SK-N-MC (cell line): ENCODE data around the gene ETFA.
"Not testable (repeated sequence)": the region's sequence is repeated elsewhere in the genome, so short reads cannot be mapped to it uniquely, and the experiment has no call there.

ENCODE experiments used
- DNase-seq: peaks from one replicate; pipeline ENCODE4 v3.0.0-alpha.2; 2011; ENCODE audit warnings: low read depth, low spot score
- H3K27ac ChIP-seq: fragments of 200-600 bp; sonication (generic); 2 replicates; pipeline ENCODE4 v1.5.1; 2016; ENCODE audit warnings: mixed run types
- H3K36me3 ChIP-seq: fragments of 200-600 bp; sonication (generic); 2 replicates; pipeline ENCODE4 v1.6.1; 2017; ENCODE audit warnings: antibody characterized with exemption, low read length, mixed read lengths; ENCODE audit not compliant: insufficient read depth
- H3K4me3 ChIP-seq: fragments of 200-600 bp; sonication (generic); 2 replicates; pipeline ENCODE4 v1.5.1; 2016
- H3K9ac ChIP-seq: fragments of 200-600 bp; sonication (generic); 2 replicates; pipeline ENCODE4 v1.8.0; 2017; ENCODE audit warnings: mixed run types, mixed read lengths; ENCODE audit not compliant: insufficient read length
- H3K9me3 ChIP-seq: fragments of 200-600 bp; sonication (generic); 2 replicates; pipeline ENCODE4 v1.6.1; 2017; ENCODE audit warnings: low read depth, mild to moderate bottlenecking, antibody characterized with exemption, low read length, moderate library complexity, mixed read lengths
- EZH2 ChIP-seq: fragments of 200-600 bp; sonication (generic); IDR thresholded peaks from one replicate; pipeline ENCODE4 v1.6.1; 2017; ENCODE audit warnings: antibody characterized with exemption
- FOXP2 ChIP-seq: optimal IDR thresholded peaks from 2 replicates; pipeline ENCODE3; 2011; ENCODE audit warnings: mild to moderate bottlenecking, moderate library complexity; ENCODE audit not compliant: insufficient read depth; ENCODE audit errors: extremely low read length, control extremely low read depth
- POLR2AphosphoS5 ChIP-seq: IDR thresholded peaks from 2 replicates; pipeline ENCODE4 v1.6.1; 2012; ENCODE audit warnings: mild to moderate bottlenecking, low read depth, low read length, borderline replicate concordance

Gene ETFA

DNA sequence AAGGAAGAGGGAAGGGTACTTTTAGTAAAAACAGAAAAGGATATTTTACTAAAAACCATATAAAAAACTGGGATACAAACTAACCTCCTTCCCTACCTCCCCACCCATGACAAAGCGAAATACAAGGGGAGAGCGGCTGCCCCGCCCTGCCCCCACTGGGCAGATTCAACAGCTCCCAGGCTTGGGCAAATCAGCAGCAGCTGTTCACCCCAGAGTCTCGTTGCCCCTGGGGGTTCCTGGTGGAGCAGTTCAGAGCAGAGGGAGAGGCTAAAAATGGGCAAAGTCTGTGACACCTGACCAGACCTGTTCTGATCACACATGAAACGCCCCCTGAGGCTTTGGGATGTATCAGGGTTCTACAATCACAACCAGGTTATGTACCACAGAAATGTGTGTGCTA, 2.5 kb upstream of the ETFA start:
- no peak for TF ChIP-seq FOXP2
- TF ChIP-seq EZH2 = no peak
- no peak for TF ChIP-seq POLR2AphosphoS5
- Histone ChIP-seq H3K9me3 (no peaks in the 10 kb centered on the region), H3K4me3 (no peak overlapping the region), H3K36me3 (no peaks in the 10 kb centered on the region), H3K27ac (no peak overlapping the region), H3K9ac (no peak overlapping the region)
- DNase-seq = no peak

DNA sequence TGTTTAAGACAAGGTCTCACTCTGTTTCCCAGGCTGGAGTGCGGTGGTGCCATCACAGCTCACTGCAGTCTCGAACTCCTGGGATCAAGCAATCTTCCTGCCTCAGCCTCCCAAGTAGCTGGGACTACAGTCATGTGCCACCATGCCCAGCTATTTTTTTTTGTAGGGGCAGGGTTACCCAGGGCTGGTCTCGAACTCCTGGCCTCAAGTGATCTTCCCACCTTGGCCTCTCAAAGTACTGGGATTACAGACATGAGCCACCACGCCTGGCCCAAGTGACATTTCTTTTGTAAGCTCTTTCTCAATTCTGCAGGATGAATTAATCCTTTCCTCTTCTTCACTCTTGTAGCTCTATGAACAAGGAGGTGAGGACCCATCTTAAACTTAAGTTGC, 1.9 kb upstream of the ETFA start:
- H3K36me3 ChIP-seq, H3K4me3 ChIP-seq, H3K9ac ChIP-seq, DNase-seq, H3K27ac ChIP-seq, H3K9me3 ChIP-seq: not testable (repeated sequence)

DNA sequence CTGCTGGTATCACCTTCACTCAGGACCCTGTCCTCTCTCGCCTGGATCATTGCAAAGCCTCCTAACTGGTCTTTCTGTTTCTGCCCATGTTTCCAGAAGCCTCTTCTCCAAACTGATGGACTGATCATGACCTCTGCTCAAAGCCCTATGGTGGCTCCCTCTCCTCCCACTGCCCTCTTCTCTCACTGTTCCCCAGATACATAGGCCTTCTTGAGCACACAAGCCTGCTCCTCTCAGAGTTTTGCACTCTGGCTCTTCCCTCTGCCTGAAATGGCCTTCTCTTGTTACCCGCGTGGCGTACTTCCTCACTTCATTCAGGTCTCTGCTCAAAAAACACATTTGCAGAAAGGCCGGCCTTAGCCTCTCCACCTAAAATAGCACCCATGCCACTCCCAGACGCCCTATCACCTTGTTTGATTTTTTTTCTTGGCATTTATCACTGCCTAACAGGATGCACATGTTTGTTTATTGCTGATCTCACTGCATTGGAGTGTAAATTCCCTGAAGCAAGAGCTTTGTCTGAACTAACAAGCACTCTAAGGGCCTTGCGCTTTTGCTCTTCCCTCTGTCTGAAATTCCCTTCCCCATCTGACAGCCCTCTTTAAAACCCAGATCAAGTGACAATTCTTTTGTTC, 1.4 kb upstream of the ETFA start:
- Histone ChIP-seq H3K36me3 (no peaks in the 10 kb centered on the region), H3K4me3 (no peak overlapping the region), H3K9me3 (no peaks in the 10 kb centered on the region), H3K9ac (no peak overlapping the region), H3K27ac (no peak overlapping the region)
- TF ChIP-seq POLR2AphosphoS5 (no peak), FOXP2 (no peak), EZH2 (no peak)
- no peak for DNase-seq

DNA sequence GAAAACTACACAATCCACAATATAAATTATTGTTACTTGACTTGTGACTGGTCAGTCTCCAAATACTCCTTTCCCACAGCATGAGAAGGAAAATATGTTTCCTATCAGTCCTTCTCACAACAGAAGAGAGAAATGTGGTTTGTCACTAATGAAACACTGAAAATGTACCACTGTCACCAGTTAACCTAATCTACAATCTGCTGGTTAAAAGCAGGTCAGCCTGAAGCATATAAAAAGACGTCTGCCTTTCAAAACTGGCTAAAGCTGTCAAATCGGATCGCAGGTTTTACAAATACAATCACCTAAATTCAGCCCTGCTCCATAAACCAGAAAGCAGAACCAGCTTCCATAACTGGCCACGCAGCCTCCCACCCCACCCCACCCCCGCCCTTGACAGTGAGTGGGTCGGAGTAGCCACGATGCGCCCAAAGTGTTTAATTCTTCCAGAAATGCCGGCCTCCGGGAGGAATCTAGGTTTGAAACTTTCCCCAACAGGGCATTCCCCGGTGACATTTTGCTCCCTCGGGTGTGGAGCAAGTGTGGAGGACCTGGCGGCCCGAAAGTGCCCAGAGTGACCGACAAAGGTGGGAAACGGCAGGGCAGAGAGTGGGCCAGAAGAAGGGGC, 682 bp downstream of the ETFA start:
- no peak overlapping the region for H3K4me3 ChIP-seq
- no peak for DNase-seq

GRCh38 chr15:76309601-76310330, 1.5 kb downstream of the ETFA start:
- no peak for DNase-seq
- Histone ChIP-seq H3K36me3 (no peaks in the 10 kb centered on the region), H3K4me3 (no peak overlapping the region), H3K9ac (no peak overlapping the region), H3K9me3 (no peaks in the 10 kb centered on the region), H3K27ac (no peak overlapping the region)
- TF ChIP-seq POLR2AphosphoS5 (no peak), FOXP2 (no peak), EZH2 (no peak)

More for the DNA sequence above, 682 bp downstream of the ETFA start:
- no peaks in the 10 kb centered on the region for H3K9me3 ChIP-seq
- TF ChIP-seq FOXP2 = no peak
- TF ChIP-seq EZH2 = no peak
- no peak for TF ChIP-seq POLR2AphosphoS5
- H3K36me3 ChIP-seq = no peaks in the 10 kb centered on the region
- H3K9ac ChIP-seq = no peak overlapping the region
- H3K27ac ChIP-seq = no peak overlapping the region

DNA sequence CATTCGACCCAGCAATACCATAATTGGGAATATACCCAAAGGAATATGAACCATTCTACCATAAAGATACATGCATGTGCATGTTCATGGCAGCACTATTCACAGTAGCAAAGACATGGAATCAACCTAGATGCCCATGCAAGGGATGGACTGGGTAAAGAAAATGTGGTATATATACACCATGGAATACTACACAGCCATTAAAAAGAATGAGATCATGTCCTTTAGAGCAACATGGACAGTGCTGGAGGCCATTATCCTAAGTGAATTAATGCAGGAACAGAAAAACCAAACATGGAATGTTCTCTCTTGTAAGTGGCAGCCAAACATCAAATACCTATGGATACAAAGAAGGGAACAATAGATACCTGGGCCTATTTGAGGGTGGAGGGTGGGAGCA, 7.4 kb downstream of the ETFA start:
- DNase-seq = no peak
- Histone ChIP-seq H3K27ac (no peak overlapping the region), H3K4me3 (no peak overlapping the region), H3K36me3 (no peaks in the 10 kb centered on the region), H3K9me3 (no peaks in the 10 kb centered on the region; the same call in 1 of the 2 replicates), H3K9ac (no peak overlapping the region)
- TF ChIP-seq POLR2AphosphoS5 (no peak), EZH2 (no peak), FOXP2 (no peak)

- no peak for DNase-seq
- Histone ChIP-seq H3K27ac (no peak overlapping the region), H3K9me3 (no peaks in the 10 kb centered on the region; the same call in 1 of the 2 replicates), H3K4me3 (no peak overlapping the region), H3K36me3 (no peaks in the 10 kb centered on the region), H3K9ac (no peak overlapping the region)
- TF ChIP-seq FOXP2 = no peak
- no peak for TF ChIP-seq POLR2AphosphoS5
- no peak for TF ChIP-seq EZH2
These were observed 11.5 kb downstream of the ETFA start for GRCh38 chr15:76299786-76300185.

DNA sequence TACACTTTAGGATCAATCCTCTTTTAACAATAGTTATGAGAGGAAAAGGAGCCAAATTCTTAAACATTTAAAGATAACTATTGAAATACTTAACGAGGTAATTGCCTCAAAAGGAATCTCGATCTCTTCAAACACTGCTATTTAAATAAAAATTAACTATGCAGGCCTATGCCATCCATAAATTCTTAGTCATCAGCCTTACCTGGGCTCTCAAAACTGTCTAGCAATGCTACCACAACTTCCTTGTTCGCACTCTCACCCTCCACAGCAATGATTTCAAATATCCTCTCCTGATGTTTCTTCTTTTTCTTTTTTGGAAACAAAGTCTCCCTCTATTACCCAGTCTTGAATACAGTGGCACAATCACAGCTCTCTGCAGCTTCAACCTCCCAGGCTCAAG, 12.3 kb downstream of the ETFA start:
- H3K27ac ChIP-seq = no peak overlapping the region
- no peaks in the 10 kb centered on the region for H3K36me3 ChIP-seq
- H3K9ac ChIP-seq = no peak overlapping the region
- H3K4me3 ChIP-seq = no peak overlapping the region
- no peaks in the 10 kb centered on the region; the same call in 1 of the 2 replicates for H3K9me3 ChIP-seq
- DNase-seq = no peak
- TF ChIP-seq FOXP2 (no peak), POLR2AphosphoS5 (no peak), EZH2 (no peak)

- not testable (repeated sequence) for H3K27ac ChIP-seq, H3K9ac ChIP-seq, H3K4me3 ChIP-seq, DNase-seq, H3K36me3 ChIP-seq, H3K9me3 ChIP-seq
These were observed 13.3 kb downstream of the ETFA start for GRCh38 chr15:76297951-76298350.
